ENCODE results near the gene TLR4.

DNA sequence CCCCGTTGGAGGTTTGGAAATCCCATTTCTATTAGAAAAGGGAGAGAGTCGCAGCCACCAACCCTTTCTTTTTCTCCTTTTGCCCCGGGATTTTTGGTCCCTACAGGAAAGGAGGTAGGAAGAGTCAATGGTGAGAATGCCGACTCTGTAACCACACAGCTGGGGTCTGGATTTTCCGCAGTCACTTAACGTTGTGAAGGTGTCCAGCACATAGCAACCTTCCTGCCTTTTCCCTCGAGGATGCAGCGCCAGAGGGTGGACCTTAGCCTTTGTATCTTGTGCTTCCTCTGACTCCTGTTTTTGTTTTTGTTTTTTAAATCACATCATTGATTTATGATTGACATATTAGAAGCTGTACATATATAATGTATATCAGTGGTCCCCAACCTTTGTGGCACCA is 41.4 kb downstream of the TLR4 start:
- TF ChIP-seq, protein P1, sequence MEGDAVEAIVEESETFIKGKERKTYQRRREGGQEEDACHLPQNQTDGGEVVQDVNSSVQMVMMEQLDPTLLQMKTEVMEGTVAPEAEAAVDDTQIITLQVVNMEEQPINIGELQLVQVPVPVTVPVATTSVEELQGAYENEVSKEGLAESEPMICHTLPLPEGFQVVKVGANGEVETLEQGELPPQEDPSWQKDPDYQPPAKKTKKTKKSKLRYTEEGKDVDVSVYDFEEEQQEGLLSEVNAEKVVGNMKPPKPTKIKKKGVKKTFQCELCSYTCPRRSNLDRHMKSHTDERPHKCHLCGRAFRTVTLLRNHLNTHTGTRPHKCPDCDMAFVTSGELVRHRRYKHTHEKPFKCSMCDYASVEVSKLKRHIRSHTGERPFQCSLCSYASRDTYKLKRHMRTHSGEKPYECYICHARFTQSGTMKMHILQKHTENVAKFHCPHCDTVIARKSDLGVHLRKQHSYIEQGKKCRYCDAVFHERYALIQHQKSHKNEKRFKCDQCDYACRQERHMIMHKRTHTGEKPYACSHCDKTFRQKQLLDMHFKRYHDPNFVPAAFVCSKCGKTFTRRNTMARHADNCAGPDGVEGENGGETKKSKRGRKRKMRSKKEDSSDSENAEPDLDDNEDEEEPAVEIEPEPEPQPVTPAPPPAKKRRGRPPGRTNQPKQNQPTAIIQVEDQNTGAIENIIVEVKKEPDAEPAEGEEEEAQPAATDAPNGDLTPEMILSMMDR (IDR thresholded peaks at IDR 0.05): no peak
- TF ChIP-seq EP300 (IDR thresholded peaks at IDR 0.05) (no peak), POLR2A (IDR thresholded peaks at IDR 0.05) (no peak)

Data from tibial nerve (tissue), 4 donors.